SU-DHL-6 (cell line): ENCODE measurements around the gene TBC1D10A.

Source experiments
- CTCF ChIP-seq: fragments of 200-600 bp; sonication (generic); IDR thresholded peaks from one replicate; pipeline ENCODE4 v1.5.1; 2017; ENCODE audit warnings: antibody characterized with exemption, mild to moderate bottlenecking, low read length, moderate library complexity; ENCODE audit not compliant: insufficient read depth, poor library complexity, severe bottlenecking
- EZH2phosphoT487 ChIP-seq: fragments of 200-600 bp; sonication (generic), shearing (Covaris generic); conservative IDR thresholded peaks from 2 replicates; pipeline ENCODE4 v1.6.1; 2018; ENCODE audit warnings: mild to moderate bottlenecking, antibody characterized with exemption, low read length, moderate library complexity, mixed read lengths

- TF ChIP-seq CTCF (no peak), EZH2phosphoT487 (no peak)
These were observed 44.6 kb upstream of the TBC1D10A start for GRCh38 chr22:30371321-30371720.
